T-helper 17 cell (primary cell): ENCODE measurements around the gene FNBP1. TPM values are rescaled to one million over a fixed set of nuclear protein-coding genes. Genes with fewer than 3 reads are reported as not detected.

Experiments
- ATAC-seq: fragments of 150-1000 bp; cut with Tn5 transposase; 2 replicates; pipeline ENCODE4 v1.10.0; 2021; ENCODE audit warnings: mild to moderate bottlenecking, moderate library complexity
- DNase-seq, 3 donors: peaks; one replicate each; pipeline versions ENCODE4 v3.0.0 to v3.0.0-alpha.2; 2020 to 2021
- H3K9me3 ChIP-seq: one replicate; pipeline ENCODE4 v1.7.0; 2013; ENCODE audit warnings: low read length, mild to moderate bottlenecking; ENCODE audit not compliant: control insufficient read depth, poor library complexity, severe bottlenecking
- H3K27ac Mint-ChIP-seq: one replicate; pipeline ENCODE4 v1.8.0; 2022; ENCODE audit warnings: mild to moderate bottlenecking, moderate library complexity, mixed read lengths
- H3K27me3 Mint-ChIP-seq: one replicate; pipeline ENCODE4 v1.8.0; 2022; ENCODE audit warnings: mixed read lengths
- H3K36me3 Mint-ChIP-seq: one replicate; pipeline ENCODE4 v1.8.0; 2022; ENCODE audit warnings: low read depth, mixed read lengths
- H3K4me1 Mint-ChIP-seq: one replicate; pipeline ENCODE4 v1.8.0; 2022; ENCODE audit warnings: mild to moderate bottlenecking, mixed read lengths
- H3K4me3 Mint-ChIP-seq: one replicate; pipeline ENCODE4 v1.8.0; 2022; ENCODE audit warnings: mild to moderate bottlenecking, moderate library complexity, mixed read lengths
- total RNA-seq, 4 donors: library from RNA in 2 of 4; stranded (reverse) in 2 of 4; gene quantifications; one replicate each; pipeline ENCODE4 v1.2.3 and lab custom pipeline; 2022 to 2026

The FNBP1 gene
- total RNA-seq, result 100 to 1,000 TPM; 219 to 221 TPM
- total RNA-seq (lab: John Stamatoyannopoulos, UW), result 338 to 366 reads per million in 2 donors

DNA sequence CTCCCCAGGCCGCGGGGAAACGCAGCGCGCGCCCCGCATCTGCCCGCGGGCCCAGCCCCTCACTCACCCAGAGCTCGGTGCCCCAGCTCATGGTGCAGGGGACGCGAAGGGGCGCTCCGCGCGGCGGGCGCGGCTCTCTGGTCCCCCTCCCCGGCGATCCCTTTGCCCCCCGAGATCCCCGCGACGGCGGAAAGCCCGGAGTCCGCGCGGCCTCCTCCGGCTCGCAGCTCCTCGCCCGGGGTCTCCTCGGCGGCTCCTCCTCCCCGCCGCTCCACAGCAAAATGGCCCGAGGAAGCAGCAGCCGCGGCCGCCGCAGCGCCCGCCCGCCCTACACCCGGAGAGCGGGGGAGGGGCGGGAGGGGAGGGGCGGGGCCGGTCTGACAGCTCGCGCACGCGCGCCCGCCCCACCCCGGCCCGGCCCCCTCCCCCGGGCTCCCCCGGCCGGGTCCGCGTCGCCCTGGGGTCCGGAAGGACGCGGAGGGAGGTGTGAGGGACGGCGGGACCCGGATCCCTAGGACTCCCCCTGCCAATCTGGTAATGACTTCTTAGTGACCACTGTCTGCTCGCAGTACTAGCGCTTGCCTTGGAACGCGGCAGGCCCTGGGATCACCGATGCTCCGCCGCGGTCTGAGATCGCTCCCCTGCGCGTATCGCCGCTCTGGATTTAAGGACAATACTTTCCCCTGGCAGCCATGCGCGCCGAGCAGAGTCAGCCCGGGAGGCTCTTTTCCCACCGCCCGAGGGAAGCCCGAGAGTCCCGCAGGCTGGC is at the start of gene FNBP1:
Gene FNBP1 (minus strand): TSS at position 305 of the 769 bp plus-strand sequence. CDS start 214 bp downstream, at position 91.
- Mint-ChIP-seq H3K4me1 (peaks cover 46% of the 10 kb centered on the region), H3K27me3 (no peaks in the 10 kb centered on the region), H3K4me3 (peak within 1 kb of the TSS; percentile 99), H3K27ac (peak within 1 kb of the TSS; percentile 100), H3K36me3 (peaks cover 4% of the 10 kb centered on the region)
- peak; percentile 72 for ATAC-seq
- DNase-seq, result peak; percentile 70 to 83 (median 78)
- H3K9me3 ChIP-seq, result no peaks in the 10 kb centered on the region

DNA sequence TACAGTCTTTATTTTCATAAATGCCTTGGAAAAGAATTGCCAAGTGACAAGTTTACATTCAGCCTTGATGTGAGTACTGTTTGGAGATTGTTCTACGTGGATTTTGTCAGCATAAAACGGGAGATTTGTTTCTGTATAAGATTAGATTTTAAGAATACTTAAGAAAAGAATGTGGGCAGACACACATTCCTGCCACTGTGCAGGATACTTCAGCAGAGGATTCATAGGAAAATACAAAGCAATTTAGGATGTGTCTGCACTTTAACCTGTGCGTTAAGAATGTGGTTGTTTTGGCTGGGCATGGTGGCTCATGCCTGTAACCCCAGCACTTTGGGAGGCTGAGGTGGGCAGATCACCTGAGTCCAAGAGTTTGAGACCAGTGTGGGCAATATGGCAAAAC is 47.9 kb upstream of the FNBP1 start:
- ATAC-seq (no peak), DNase-seq (no peak)
- Mint-ChIP-seq H3K27ac (no peak overlapping the region), H3K4me3 (no peak overlapping the region), H3K27me3 (no peaks in the 10 kb centered on the region), H3K36me3 (peaks cover 12% of the 10 kb centered on the region), H3K4me1 (peaks cover 4% of the 10 kb centered on the region)
- H3K9me3 ChIP-seq, result no peaks in the 10 kb centered on the region

DNA sequence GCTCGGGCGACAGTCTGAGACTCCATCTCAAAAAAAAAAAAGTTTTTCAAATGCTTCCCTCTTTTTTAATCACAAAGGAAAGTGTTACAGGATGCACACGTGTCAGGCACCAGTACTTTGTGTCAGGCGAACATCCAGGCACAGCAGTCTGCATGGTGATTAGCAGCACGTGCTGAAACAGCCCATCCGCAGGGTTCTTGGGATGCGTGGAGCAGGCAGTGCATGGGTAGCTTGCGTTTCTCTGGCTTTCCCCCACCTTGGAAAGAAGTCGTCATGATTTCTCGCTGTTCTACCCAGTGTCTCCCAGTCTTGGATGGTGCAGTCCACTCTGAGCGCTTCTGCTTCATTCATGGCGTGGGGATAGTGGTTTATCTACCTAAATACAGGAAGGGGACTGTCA is 46.2 kb upstream of the FNBP1 start:
- Mint-ChIP-seq H3K4me3 (no peak overlapping the region), H3K4me1 (peaks cover 9% of the 10 kb centered on the region), H3K27me3 (no peaks in the 10 kb centered on the region), H3K27ac (no peak overlapping the region), H3K36me3 (peaks cover 8% of the 10 kb centered on the region)
- DNase-seq, result no peak
- no peaks in the 10 kb centered on the region for H3K9me3 ChIP-seq
- no peak for ATAC-seq

DNA sequence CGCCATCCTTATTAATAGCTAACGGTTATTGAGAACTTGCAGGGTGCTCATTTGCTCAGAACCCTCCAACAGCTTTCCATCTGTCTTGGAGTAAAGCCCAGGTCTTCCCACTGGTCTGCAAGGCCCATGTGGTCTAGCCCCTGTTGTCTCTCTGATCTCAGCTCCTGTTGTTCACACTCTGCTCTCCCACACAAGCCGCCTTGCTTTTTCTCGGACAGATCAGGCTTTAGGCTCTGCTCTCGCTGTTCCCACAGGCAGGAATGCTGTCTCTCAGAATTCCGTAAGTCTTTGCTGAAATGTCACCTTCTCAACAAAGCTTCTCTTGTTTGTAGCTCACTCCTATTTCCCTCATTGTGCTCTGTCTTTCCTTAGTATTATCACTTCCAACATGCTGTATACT is 45.1 kb upstream of the FNBP1 start:
- ATAC-seq (no peak), DNase-seq (no peak)
- peak overlapping the region; percentile 59 for H3K27ac Mint-ChIP-seq
- H3K36me3 Mint-ChIP-seq, result peaks cover 8% of the 10 kb centered on the region
- no peaks in the 10 kb centered on the region for H3K27me3 Mint-ChIP-seq
- H3K9me3 ChIP-seq, result no peaks in the 10 kb centered on the region
- H3K4me1 Mint-ChIP-seq, result peaks cover 9% of the 10 kb centered on the region
- no peak overlapping the region for H3K4me3 Mint-ChIP-seq

DNA sequence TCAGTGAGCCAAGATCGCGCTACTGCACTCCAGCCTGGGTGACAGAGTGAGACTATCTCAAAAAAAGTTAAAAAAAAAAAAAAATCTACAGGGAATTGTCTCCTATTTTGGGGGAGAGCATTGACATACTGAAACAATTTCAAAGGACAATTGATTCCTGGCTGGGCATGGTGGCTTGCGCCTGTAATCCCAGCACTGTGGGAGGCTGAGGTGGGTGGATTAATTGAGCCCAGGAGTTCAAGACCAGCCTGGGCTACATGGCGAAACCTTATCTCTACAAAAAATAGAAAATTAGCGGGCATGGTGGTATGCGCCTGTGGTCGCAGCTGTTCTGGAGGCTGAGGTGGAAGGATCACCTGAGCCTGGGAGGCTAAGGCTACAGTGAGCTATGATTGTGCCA is 41.3 kb upstream of the FNBP1 start:
- no peak for ATAC-seq
- Mint-ChIP-seq H3K27me3 (no peaks in the 10 kb centered on the region), H3K36me3 (peaks cover 11% of the 10 kb centered on the region), H3K4me3 (no peak overlapping the region), H3K4me1 (peaks cover 9% of the 10 kb centered on the region), H3K27ac (peak overlapping the region; percentile 86)
- no peak for DNase-seq
- no peaks in the 10 kb centered on the region for H3K9me3 ChIP-seq

DNA sequence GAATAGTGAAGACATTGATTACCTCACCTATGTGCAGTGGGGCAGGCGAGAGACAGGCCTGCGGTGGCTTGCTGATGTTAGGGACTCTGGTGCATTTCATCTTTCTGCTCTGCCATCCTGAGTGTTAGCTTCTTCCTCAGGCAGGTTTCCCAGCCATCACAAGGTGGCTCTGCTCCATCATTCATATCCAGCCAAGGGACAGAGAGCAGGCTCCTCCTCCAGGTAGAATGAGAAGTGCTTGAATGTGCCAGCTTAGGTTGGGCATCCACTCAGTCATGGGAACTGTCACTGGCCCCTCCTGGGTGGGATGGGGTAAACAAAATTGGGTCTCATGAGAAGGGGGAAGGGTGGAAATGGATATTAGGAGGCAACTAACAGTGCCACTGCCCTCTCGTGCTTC is 35.6 kb upstream of the FNBP1 start:
- peaks cover 5% of the 10 kb centered on the region for H3K36me3 Mint-ChIP-seq
- H3K27ac Mint-ChIP-seq, result no peak overlapping the region

DNA sequence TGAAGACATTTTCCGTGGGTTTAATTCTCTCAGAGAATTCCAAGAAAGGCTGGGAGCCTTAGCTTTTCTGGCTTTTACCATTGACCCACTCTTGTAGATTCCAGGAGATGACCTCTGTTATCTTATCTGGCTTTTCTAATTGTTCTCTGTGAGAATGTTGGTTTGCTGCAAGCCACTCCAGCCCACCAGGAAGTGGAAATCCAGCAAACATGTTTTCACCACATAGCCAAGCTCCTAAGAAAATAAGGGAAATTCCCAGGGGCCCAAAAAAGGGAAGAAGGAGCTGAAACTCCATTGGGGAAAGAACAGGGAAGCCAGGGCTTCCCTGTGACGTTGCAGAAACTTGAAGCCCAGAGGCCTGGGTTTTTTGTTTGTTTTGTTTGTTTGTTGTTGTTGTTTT is 30.4 kb upstream of the FNBP1 start:
- no peak overlapping the region for H3K27ac Mint-ChIP-seq
- DNase-seq (no peak), ATAC-seq (no peak)
- no peak overlapping the region for H3K4me3 Mint-ChIP-seq
- H3K9me3 ChIP-seq, result no peaks in the 10 kb centered on the region
- H3K36me3 Mint-ChIP-seq, result no peaks in the 10 kb centered on the region
- H3K4me1 Mint-ChIP-seq, result peaks cover 13% of the 10 kb centered on the region
- no peaks in the 10 kb centered on the region for H3K27me3 Mint-ChIP-seq

More for the DNA sequence above, 35.6 kb upstream of the FNBP1 start:
- ATAC-seq, result no peak
- no peaks in the 10 kb centered on the region for H3K9me3 ChIP-seq
- no peak overlapping the region for H3K4me3 Mint-ChIP-seq
- peaks cover 7% of the 10 kb centered on the region for H3K4me1 Mint-ChIP-seq
- DNase-seq, result no peak
- H3K27me3 Mint-ChIP-seq, result no peaks in the 10 kb centered on the region

DNA sequence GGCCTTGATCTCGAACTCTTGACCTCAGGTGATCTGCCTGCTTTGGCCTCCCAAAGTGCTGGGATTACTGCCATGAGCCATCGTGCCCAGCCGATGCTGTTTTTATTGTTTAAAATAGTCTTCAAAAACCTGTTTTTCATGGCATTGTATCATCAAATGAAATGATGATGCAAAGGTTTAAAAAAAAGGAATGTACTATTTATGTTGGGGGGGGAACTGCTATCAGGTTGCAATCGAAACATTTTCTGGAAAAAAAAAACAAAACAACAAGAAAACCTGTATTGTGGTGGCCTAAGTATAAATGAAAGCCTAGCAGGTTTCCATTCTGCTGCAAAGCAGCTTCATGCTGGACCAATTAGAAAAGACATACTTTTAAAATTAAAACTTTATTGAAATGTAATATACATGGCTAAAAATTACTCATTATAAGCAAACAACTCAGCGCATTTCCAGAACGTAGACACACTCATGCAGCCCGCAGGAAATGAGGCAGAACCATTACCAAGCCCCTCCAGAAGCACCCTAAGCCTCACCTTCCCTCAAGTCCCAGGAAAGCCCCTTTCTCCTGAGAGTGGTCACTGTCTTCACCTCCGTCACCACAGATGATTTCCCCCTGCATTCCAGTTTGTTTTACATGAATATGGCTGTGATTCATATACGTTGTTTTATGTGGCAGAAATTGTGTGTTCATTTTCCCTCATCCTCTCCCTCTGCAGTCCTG is 29.7 kb upstream of the FNBP1 start:
- Mint-ChIP-seq H3K36me3 (no peaks in the 10 kb centered on the region), H3K27ac (no peak overlapping the region), H3K4me3 (no peak overlapping the region), H3K27me3 (no peaks in the 10 kb centered on the region), H3K4me1 (peaks cover 13% of the 10 kb centered on the region)
- DNase-seq (no peak), ATAC-seq (peak; percentile 27)
- no peaks in the 10 kb centered on the region for H3K9me3 ChIP-seq

DNA sequence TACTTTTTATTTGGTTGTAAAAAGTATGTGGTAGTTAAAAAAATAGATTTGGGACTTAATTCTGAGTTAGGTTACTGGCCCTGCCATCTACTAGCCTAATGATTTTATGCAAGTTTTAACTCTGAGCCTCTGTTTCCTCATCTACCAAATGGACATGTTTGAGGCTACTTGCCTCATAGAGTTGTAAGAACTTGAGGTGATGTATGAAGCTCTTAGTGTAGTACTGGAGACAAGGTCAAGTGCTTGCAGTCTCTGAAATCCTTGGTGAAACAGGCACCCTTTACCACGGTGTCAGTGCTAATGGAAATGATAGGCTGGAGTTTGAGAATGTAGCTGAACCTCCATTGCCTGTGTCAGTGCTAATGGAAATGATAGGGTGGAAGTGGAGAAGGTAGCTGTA is 26.1 kb upstream of the FNBP1 start:
- no peaks in the 10 kb centered on the region for H3K27me3 Mint-ChIP-seq
- no peak overlapping the region for H3K4me3 Mint-ChIP-seq
- DNase-seq, result no peak
- no peaks in the 10 kb centered on the region for H3K36me3 Mint-ChIP-seq
- peaks cover 11% of the 10 kb centered on the region for H3K4me1 Mint-ChIP-seq
- H3K27ac Mint-ChIP-seq, result peak overlapping the region; percentile 41
- no peak for ATAC-seq
- no peaks in the 10 kb centered on the region for H3K9me3 ChIP-seq

DNA sequence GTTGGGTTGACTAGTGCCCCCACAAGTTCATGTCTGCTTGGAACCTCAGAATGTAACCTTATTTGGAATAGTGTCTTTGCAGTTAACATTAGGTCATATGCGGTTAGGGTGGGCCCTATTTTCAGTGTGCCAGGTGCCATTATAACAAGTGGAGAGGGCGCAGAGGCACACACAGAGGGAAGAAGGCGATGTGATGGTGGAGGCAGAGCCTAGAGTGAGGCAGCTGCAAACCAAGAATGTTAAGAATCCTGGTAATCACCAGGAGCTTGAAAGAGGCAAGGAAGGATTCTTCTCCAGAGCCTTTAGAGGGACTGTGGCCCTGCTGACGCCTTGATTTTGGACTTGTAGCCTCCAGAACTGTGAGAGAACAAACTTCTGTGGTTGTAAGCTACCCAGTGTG is 21.6 kb upstream of the FNBP1 start:
- no peak overlapping the region for H3K4me3 Mint-ChIP-seq
- H3K36me3 Mint-ChIP-seq, result no peaks in the 10 kb centered on the region
- H3K4me1 Mint-ChIP-seq, result peaks cover 23% of the 10 kb centered on the region
- H3K27ac Mint-ChIP-seq, result no peak overlapping the region
- H3K27me3 Mint-ChIP-seq, result no peaks in the 10 kb centered on the region
- no peak for ATAC-seq
- no peak for DNase-seq
- H3K9me3 ChIP-seq, result no peaks in the 10 kb centered on the region

DNA sequence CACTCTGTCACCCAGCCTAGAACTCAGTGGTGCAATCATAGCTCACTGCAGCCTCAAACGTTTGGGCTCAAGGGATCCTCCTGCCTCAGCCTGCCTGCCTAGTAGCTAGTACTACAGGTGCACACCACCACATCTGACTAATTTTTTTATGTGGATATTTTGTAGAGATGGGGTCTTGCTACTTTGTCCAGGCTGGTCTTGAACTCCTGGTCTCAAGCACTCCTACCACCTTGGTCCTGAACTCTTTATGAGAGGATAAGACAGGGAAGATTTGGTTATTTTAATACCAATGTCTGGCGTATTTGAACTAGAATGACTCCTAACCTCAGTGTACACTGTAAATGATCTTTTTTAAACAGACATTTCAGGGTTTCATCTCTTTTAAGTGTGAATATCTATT is 19.8 kb upstream of the FNBP1 start:
- no peak overlapping the region for H3K4me3 Mint-ChIP-seq
- peaks cover 20% of the 10 kb centered on the region for H3K4me1 Mint-ChIP-seq
- no peak overlapping the region for H3K27ac Mint-ChIP-seq
- H3K27me3 Mint-ChIP-seq, result no peaks in the 10 kb centered on the region
- no peaks in the 10 kb centered on the region for H3K9me3 ChIP-seq
- H3K36me3 Mint-ChIP-seq, result no peaks in the 10 kb centered on the region
- DNase-seq, result no peak
- ATAC-seq, result no peak

DNA sequence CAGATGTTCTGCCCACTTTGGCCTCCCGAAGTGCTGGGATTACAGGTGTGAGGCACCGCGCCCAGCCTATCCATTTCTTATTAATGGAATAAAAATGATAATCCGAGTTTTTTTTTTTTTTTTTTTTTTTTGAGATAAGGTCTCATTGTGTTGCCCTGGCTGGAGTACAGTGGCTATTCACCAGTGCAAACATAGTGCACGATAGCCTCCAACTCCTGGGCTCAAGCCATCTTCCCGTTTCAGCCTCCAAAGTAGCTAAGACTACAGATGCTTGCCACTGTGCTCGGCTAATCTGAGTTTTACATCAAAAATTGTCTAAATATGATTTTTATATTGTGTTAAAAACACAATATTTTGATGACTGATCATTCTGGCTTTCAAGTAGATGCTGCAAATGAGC is 17.3 kb upstream of the FNBP1 start:
- Mint-ChIP-seq H3K36me3 (no peaks in the 10 kb centered on the region), H3K27ac (no peak overlapping the region), H3K4me1 (peaks cover 15% of the 10 kb centered on the region), H3K27me3 (no peaks in the 10 kb centered on the region), H3K4me3 (no peak overlapping the region)
- DNase-seq (no peak), ATAC-seq (no peak)
- no peaks in the 10 kb centered on the region for H3K9me3 ChIP-seq

DNA sequence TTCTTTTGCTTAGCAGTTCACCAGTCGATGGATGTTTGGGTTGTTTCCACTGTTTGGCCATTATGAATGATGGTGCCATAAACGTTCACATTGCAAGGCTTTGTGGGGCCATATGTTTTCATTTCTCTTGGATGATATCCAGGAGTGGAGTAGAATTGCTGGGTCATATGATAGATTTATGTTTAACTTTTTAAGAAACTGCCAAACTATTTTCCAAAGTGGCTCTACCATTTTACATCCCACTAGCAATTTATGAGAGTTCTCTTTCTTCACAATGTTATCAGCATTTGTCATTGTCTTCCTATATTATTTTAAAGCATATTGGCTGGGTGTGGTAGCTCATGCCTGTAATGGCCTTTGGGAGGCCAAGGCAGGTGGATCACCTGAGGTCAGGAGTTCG is 15.9 kb upstream of the FNBP1 start:
- Mint-ChIP-seq H3K4me1 (peaks cover 25% of the 10 kb centered on the region), H3K4me3 (no peak overlapping the region), H3K36me3 (no peaks in the 10 kb centered on the region), H3K27ac (no peak overlapping the region), H3K27me3 (no peaks in the 10 kb centered on the region)
- H3K9me3 ChIP-seq, result no peaks in the 10 kb centered on the region
- no peak for ATAC-seq
- no peak for DNase-seq

DNA sequence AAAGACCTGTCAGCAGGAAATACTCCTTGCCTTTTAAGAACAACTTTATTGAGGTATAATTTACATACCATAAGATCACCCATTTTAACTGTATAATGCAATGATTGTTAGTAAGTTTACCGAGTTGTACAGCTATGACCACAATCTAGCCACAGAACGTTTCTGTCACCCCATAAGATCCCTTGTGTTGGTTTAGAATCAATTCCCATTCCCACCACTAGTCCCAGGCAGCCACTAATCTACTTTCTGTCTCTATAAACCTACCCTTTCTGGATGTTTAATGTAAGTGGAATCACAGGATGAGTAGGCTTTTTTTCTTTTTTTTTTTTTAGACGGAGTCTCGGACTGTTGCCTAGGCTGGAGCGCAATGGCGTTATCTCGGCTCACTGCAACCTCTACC is 15.2 kb upstream of the FNBP1 start:
- ATAC-seq, result no peak
- H3K27ac Mint-ChIP-seq, result no peak overlapping the region
- H3K4me3 Mint-ChIP-seq, result no peak overlapping the region
- H3K9me3 ChIP-seq, result no peaks in the 10 kb centered on the region
- no peaks in the 10 kb centered on the region for H3K27me3 Mint-ChIP-seq
- H3K36me3 Mint-ChIP-seq, result no peaks in the 10 kb centered on the region
- no peak for DNase-seq
- peaks cover 25% of the 10 kb centered on the region for H3K4me1 Mint-ChIP-seq
